MCF 10A (cell line): ENCODE data around the gene CRTC1. TPM values are rescaled to one million over a fixed set of nuclear protein-coding genes. Genes with fewer than 3 reads are reported as not detected.

ENCODE experiments used
- BruUV-seq: library from RNA; stranded (reverse); fragments of 400-500 nt; replicated peaks from 2 replicates; lab custom pipeline; 2021; lab: Mats Ljungman, UMichigan
- CTCF ChIA-PET: fragments of 300-600 bp; sonication (Branson Sonifier 250); formaldehyde crosslinking; extraction: SDS; loops from one replicate; lab custom pipeline; 2021; ENCODE audit warnings: antibody characterized with exemption, inconsistent platforms; lab: Yijun Ruan, JAX
- POLR2A ChIA-PET: fragments of 300-600, 350-650 bp; sonication (Branson Sonifier 250); formaldehyde crosslinking; extraction: SDS; loops from one replicate; lab custom pipeline; 2020; ENCODE audit warnings: antibody characterized with exemption, inconsistent platforms; lab: Yijun Ruan, JAX
- DNase-seq: peaks from one replicate; pipeline ENCODE4 v3.0.0-alpha.2; 2018; ENCODE audit not compliant: unreplicated experiment
- H3K27ac Mint-ChIP-seq: one replicate; pipeline ENCODE4 v1.8.0; 2022; ENCODE audit warnings: mild to moderate bottlenecking, low read depth, mixed read lengths; ENCODE audit not compliant: unreplicated experiment
- H3K27me3 Mint-ChIP-seq: one replicate; pipeline ENCODE4 v1.8.0; 2022; ENCODE audit warnings: mixed read lengths; ENCODE audit not compliant: insufficient read depth, unreplicated experiment
- H3K36me3 Mint-ChIP-seq: one replicate; pipeline ENCODE4 v1.8.0; 2022; ENCODE audit warnings: mild to moderate bottlenecking, moderate library complexity, mixed read lengths; ENCODE audit not compliant: insufficient read depth, unreplicated experiment
- H3K4me1 Mint-ChIP-seq: one replicate; pipeline ENCODE4 v1.8.0; 2022; ENCODE audit warnings: mixed read lengths; ENCODE audit not compliant: insufficient read depth, unreplicated experiment
- H3K4me3 Mint-ChIP-seq: one replicate; pipeline ENCODE4 v1.8.0; 2022; ENCODE audit warnings: mild to moderate bottlenecking, moderate library complexity, mixed read lengths; ENCODE audit not compliant: unreplicated experiment
- H3K9me3 Mint-ChIP-seq: one replicate; pipeline ENCODE4 v1.8.0; 2022; ENCODE audit warnings: mixed read lengths; ENCODE audit not compliant: unreplicated experiment
- intact Hi-C: fragments of 100-400 bp; cut with micrococcal nuclease; formaldehyde crosslinking; loops from 2 replicates; pipeline ENCODE4 v1.14.1; 2022
- total RNA-seq: library from RNA; stranded (reverse); gene quantifications from 2 replicates; pipeline ENCODE4 v1.2.3, GENCODE V29; 2022
- TF ChIP-seq, protein P1 (sequence below): fragments of 200-600 bp; IDR thresholded peaks from one replicate; pipeline ENCODE4 v1.8.0; 2022; ENCODE audit warnings: antibody characterized with exemption, mild to moderate bottlenecking; ENCODE audit not compliant: unreplicated experiment

CRTC1 gene
- total RNA-seq, 1 experiment from 2014 or later: 11.1 TPM

DNA sequence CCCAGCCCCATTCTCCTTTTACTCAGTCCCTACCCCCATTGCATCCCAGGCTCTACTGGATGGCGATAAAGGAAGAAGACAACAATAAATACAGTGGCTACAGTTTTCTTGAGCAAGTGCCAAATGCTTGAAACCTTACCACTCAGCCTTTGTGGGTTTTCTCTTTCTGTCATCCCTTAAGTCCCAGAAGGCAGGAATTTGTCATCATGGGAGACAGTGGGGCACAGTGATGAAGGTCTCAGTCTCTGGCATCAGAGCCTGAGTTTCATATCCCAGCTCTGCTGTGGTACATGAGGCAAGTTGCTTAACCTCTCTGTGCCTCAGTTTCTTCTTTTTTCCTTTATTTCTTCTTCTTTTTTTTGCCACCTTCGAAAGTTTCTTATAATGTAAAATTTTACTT, 112.8 kb downstream of the CRTC1 start:
- CTCF ChIA-PET: interaction anchor here (0.5 to 1.0 kb wide), 3 partner anchors 24 to 50 kb away, joined by 4 read pairs; no protein-coding TSS in a partner anchor

DNA sequence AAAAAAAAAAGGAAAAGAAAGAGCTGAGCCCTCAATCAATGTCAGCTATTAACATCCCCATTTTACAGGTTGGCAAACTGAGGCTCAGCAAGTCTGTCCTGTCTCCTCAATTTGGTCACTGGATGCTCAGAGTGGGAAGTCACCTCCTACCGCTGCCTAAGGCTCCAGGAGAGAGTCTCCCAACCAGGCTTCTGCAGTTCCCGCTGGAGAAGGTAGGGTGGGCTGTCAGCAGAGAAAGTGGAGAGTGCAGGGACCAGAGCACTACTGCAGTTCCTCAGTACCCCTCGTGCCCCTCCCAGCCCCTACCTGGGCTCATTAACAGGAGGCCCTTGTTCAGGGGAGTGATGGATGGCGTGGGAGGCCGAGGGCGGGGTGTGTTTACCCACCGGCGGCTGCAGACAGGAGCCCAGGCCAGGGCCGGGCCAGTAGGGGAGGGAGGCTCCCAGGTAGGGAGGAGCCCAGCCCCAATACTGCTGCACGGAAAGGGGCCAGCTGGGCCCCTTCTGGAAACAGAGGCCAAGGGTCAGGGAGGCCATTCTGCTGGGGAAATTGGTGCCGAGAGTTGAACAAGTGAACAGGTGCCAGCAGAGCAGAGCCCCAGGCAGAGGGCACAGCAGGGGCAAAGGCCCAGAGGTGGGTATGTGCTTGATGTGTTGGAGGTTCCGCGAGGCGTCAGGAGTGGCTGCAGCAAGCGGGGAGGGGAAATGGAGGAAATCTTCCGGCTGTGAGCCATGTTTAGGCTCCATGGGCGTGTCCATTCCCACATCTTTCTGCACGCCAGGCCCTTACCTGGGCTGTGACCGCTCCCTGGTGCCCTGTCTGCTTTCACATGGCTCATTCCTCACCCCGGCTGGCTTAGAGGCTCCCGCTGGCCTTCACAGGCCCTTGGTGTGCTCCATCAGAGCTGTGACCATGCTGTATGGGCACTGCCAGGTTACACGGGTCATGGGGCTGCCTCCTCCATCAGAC, 115.2 kb downstream of the CRTC1 start:
- Mint-ChIP-seq H3K27ac (no peak overlapping the region), H3K4me3 (no peak overlapping the region), H3K4me1 (no peaks in the 10 kb centered on the region), H3K9me3 (no peaks in the 10 kb centered on the region), H3K36me3 (no peaks in the 10 kb centered on the region), H3K27me3 (peaks cover 14% of the 10 kb centered on the region)
- intact Hi-C loops: no loop called here
- POLR2A ChIA-PET: no interaction called here
- TF ChIP-seq, protein P1, sequence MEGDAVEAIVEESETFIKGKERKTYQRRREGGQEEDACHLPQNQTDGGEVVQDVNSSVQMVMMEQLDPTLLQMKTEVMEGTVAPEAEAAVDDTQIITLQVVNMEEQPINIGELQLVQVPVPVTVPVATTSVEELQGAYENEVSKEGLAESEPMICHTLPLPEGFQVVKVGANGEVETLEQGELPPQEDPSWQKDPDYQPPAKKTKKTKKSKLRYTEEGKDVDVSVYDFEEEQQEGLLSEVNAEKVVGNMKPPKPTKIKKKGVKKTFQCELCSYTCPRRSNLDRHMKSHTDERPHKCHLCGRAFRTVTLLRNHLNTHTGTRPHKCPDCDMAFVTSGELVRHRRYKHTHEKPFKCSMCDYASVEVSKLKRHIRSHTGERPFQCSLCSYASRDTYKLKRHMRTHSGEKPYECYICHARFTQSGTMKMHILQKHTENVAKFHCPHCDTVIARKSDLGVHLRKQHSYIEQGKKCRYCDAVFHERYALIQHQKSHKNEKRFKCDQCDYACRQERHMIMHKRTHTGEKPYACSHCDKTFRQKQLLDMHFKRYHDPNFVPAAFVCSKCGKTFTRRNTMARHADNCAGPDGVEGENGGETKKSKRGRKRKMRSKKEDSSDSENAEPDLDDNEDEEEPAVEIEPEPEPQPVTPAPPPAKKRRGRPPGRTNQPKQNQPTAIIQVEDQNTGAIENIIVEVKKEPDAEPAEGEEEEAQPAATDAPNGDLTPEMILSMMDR: no peak
- no TSS peak for BruUV-seq
- no peak for DNase-seq
- CTCF ChIA-PET: interaction anchor here (0.6 to 0.8 kb wide), 5 partner anchors 46 to 198 kb away, joined by 3 read pairs; no protein-coding TSS in a partner anchor

More for the DNA sequence above, 112.8 kb downstream of the CRTC1 start:
- no peaks in the 10 kb centered on the region for H3K4me1 Mint-ChIP-seq
- H3K27ac Mint-ChIP-seq: no peak overlapping the region
- peaks cover 31% of the 10 kb centered on the region for H3K27me3 Mint-ChIP-seq
- POLR2A ChIA-PET: no interaction called here
- H3K36me3 Mint-ChIP-seq: no peaks in the 10 kb centered on the region
- no peaks in the 10 kb centered on the region for H3K9me3 Mint-ChIP-seq
- intact Hi-C loops: no loop called here
- TF ChIP-seq, protein P1: no peak
- DNase-seq: no peak
- no peak overlapping the region for H3K4me3 Mint-ChIP-seq
- BruUV-seq: no TSS peak

DNA sequence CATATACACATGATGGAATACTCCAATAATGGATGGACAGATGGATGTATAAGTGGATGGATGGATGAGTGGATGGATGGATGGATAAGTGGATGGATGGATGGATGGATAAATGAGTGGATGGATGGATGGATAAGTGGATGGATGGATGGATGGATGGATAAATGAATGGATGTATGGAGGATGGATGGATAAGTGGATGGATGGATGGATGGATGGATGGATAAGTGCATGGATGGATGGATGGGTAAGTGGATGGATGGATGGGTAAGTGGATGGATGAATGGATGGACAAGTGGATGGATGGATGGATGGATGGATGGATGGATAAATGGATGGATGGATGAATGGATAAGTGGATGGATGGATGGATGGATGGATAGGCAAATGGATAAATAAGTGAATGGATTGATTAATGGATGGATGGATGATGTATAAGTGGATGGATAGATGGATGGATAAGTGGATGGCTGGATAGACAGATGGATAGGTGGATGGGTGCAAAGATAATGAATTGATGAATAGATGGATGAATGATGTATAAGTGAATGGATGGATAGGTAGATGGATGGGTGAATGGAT, 116.0 kb downstream of the CRTC1 start:
- H3K4me3 Mint-ChIP-seq: no peak overlapping the region
- peaks cover 14% of the 10 kb centered on the region for H3K27me3 Mint-ChIP-seq
- POLR2A ChIA-PET: no interaction called here
- no TSS peak for BruUV-seq
- no peak overlapping the region for H3K27ac Mint-ChIP-seq
- no peak for DNase-seq
- intact Hi-C loops: no loop called here
- no peaks in the 10 kb centered on the region for H3K4me1 Mint-ChIP-seq
- TF ChIP-seq, protein P1: no peak
- CTCF ChIA-PET: interaction anchor here (0.7 kb wide), 1 partner anchor 46 kb away, joined by 3 read pairs; no protein-coding TSS in a partner anchor
- no peaks in the 10 kb centered on the region for H3K9me3 Mint-ChIP-seq
- no peaks in the 10 kb centered on the region for H3K36me3 Mint-ChIP-seq

DNA sequence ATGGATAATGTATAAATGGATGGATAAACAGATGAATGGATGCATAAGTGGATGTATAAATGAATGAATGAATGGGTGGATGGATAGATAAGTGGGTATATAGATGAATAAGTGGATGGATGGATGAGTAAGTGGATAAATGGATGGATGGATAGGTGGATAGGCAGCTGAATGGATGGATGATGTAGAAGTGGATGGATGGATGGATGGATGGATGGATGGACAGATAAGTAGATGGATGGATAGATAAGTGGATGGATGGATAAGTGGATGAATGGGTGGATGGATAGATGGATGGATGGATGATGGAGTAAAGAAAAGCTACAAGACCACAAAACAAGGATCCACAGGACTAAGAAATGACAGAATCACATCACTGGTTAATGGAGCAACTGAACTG, 116.6 kb downstream of the CRTC1 start:
- H3K27ac Mint-ChIP-seq: no peak overlapping the region
- DNase-seq: no peak
- TF ChIP-seq, protein P1: no peak
- no peak overlapping the region for H3K4me3 Mint-ChIP-seq
- H3K36me3 Mint-ChIP-seq: no peaks in the 10 kb centered on the region
- intact Hi-C loops: no loop called here
- no peaks in the 10 kb centered on the region for H3K9me3 Mint-ChIP-seq
- H3K27me3 Mint-ChIP-seq: peaks cover 14% of the 10 kb centered on the region
- no TSS peak for BruUV-seq
- ChIA-PET CTCF (no interaction called here), POLR2A (no interaction called here)
- no peaks in the 10 kb centered on the region for H3K4me1 Mint-ChIP-seq
